Type B pancreatic cell (in vitro differentiated cells): ENCODE measurements around the gene SMAD1. TPM values are rescaled to one million over a fixed set of nuclear protein-coding genes. Genes with fewer than 3 reads are reported as not detected.

ENCODE experiments used
- DNase-seq: peaks from one replicate; pipeline ENCODE4 v3.0.0; 2021; ENCODE audit warnings: mixed read lengths; ENCODE audit not compliant: unreplicated experiment; ENCODE audit errors: extremely low spot score
- H3K27ac Mint-ChIP-seq: 2 replicates; pipeline ENCODE4 v1.8.0; 2021; ENCODE audit warnings: mild to moderate bottlenecking, mixed read lengths
- H3K27me3 Mint-ChIP-seq: 2 replicates; pipeline ENCODE4 v1.8.0; 2021; ENCODE audit warnings: mixed read lengths
- H3K36me3 Mint-ChIP-seq: 2 replicates; pipeline ENCODE4 v1.8.0; 2021; ENCODE audit warnings: mixed read lengths
- H3K4me1 Mint-ChIP-seq: one replicate; pipeline ENCODE4 v1.8.0; 2021; ENCODE audit warnings: mixed read lengths; ENCODE audit not compliant: unreplicated experiment
- H3K4me3 Mint-ChIP-seq: 2 replicates; pipeline ENCODE4 v1.8.0; 2021; ENCODE audit warnings: mild to moderate bottlenecking, mixed read lengths
- H3K9me3 Mint-ChIP-seq: 2 replicates; pipeline ENCODE4 v1.8.0; 2021; ENCODE audit warnings: mixed read lengths
- CTCF ChIP-seq: fragments of 200-600 bp; sonication (generic); conservative IDR thresholded peaks from 2 replicates; pipeline ENCODE4 v1.5.0; 2021; ENCODE audit warnings: antibody characterized with exemption, mild to moderate bottlenecking
- total RNA-seq: library from RNA; stranded (reverse); gene quantifications from 2 replicates; pipeline ENCODE4 v1.2.1, GENCODE V29; 2021; ENCODE audit warnings: low replicate concordance

The SMAD1 gene
- total RNA-seq, 1 donor from 2014 or later, result 32.0 TPM

- H3K36me3 Mint-ChIP-seq, result peaks cover 4% of the 10 kb centered on the region
- no peak for DNase-seq
- H3K9me3 Mint-ChIP-seq, result no peaks in the 10 kb centered on the region
- no peak overlapping the region for H3K27ac Mint-ChIP-seq
- peaks cover 20% of the 10 kb centered on the region for H3K4me1 Mint-ChIP-seq
- H3K27me3 Mint-ChIP-seq, result no peaks in the 10 kb centered on the region
- H3K4me3 Mint-ChIP-seq, result no peak overlapping the region
- no peak for TF ChIP-seq CTCF
These were observed 11.5 kb downstream of the SMAD1 start for GRCh38 chr4:145493166-145493565.

GRCh38 chr4:145494666-145495270 lies 13.1 kb downstream of the SMAD1 start:
- H3K27me3 Mint-ChIP-seq, result no peaks in the 10 kb centered on the region
- H3K27ac Mint-ChIP-seq, result no peak overlapping the region

GRCh38 chr4:145496292-145496691 lies 14.6 kb downstream of the SMAD1 start:
- no peak overlapping the region for H3K27ac Mint-ChIP-seq
- H3K4me3 Mint-ChIP-seq, result no peak overlapping the region
- H3K27me3 Mint-ChIP-seq, result no peaks in the 10 kb centered on the region
- no peak for DNase-seq
- H3K36me3 Mint-ChIP-seq, result peaks cover 17% of the 10 kb centered on the region
- peaks cover 21% of the 10 kb centered on the region for H3K4me1 Mint-ChIP-seq
- no peak for TF ChIP-seq CTCF
- no peaks in the 10 kb centered on the region for H3K9me3 Mint-ChIP-seq

More at GRCh38 chr4:145494666-145495270, 13.1 kb downstream of the SMAD1 start:
- no peak for TF ChIP-seq CTCF
- DNase-seq, result no peak
- H3K9me3 Mint-ChIP-seq, result no peaks in the 10 kb centered on the region
- peaks cover 21% of the 10 kb centered on the region for H3K4me1 Mint-ChIP-seq
- peaks cover 11% of the 10 kb centered on the region for H3K36me3 Mint-ChIP-seq
- H3K4me3 Mint-ChIP-seq, result no peak overlapping the region

GRCh38 chr4:145497199-145498149 lies 15.8 kb downstream of the SMAD1 start:
- H3K4me1 Mint-ChIP-seq, result peaks cover 26% of the 10 kb centered on the region
- H3K4me3 Mint-ChIP-seq, result no peak overlapping the region
- no peaks in the 10 kb centered on the region for H3K9me3 Mint-ChIP-seq
- TF ChIP-seq CTCF, result no peak
- peaks cover 17% of the 10 kb centered on the region for H3K36me3 Mint-ChIP-seq
- DNase-seq, result no peak
- H3K27me3 Mint-ChIP-seq, result no peaks in the 10 kb centered on the region
- no peak overlapping the region for H3K27ac Mint-ChIP-seq

GRCh38 chr4:145498430-145498829 lies 16.8 kb downstream of the SMAD1 start:
- H3K9me3 Mint-ChIP-seq, result no peaks in the 10 kb centered on the region
- no peak overlapping the region for H3K4me3 Mint-ChIP-seq
- peaks cover 26% of the 10 kb centered on the region for H3K4me1 Mint-ChIP-seq
- H3K36me3 Mint-ChIP-seq, result peaks cover 17% of the 10 kb centered on the region
- no peaks in the 10 kb centered on the region for H3K27me3 Mint-ChIP-seq
- no peak for DNase-seq
- no peak overlapping the region for H3K27ac Mint-ChIP-seq
- no peak for TF ChIP-seq CTCF
